ENCODE results near the gene PPT1. TPM values are rescaled to one million over a fixed set of nuclear protein-coding genes. Genes with fewer than 3 reads are reported as not detected.

PPT1 gene
- total RNA-seq, 1 experiment from 2014 or later: 154 TPM

DNA sequence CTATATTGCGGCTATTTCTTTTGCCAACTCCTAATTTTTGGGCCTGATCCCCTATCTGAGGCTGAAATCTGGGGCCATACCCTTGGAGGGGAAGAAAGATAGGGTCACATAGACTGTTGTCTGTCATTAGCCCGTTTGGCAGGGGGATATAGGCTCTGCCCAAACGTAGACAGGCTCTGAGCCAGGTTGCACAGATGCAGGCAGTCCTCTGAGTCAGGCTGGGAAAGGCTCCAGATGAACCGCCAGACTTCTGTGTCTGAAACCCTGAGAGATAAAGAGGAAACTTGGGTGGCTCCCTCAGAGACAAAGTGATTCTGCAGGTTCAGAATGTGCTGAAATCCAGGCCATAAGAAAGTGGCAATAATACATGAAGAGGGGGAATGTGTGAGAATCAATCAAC is 60.5 kb downstream of the PPT1 start:
- Histone ChIP-seq H3F3A (ENCODE audit: insufficient read depth, low read depth) (peaks cover 20% of the 10 kb centered on the region), H3K9me3 (ENCODE audit: insufficient read depth, low read depth) (no peaks in the 10 kb centered on the region), H3K4me1 (replicated peaks; ENCODE audit: insufficient read depth) (peaks cover 13% of the 10 kb centered on the region), H3K4me2 (no peak overlapping the region), H3K27me3 (ENCODE audit: insufficient read depth, low read depth) (no peaks in the 10 kb centered on the region), H4K20me1 (ENCODE audit: insufficient read depth) (no peaks in the 10 kb centered on the region), H3K36me3 (ENCODE audit: low read depth) (no peaks in the 10 kb centered on the region), H3K9me2 (ENCODE audit: insufficient read depth) (no peaks in the 10 kb centered on the region), H2AFZ (no peak overlapping the region), H3K79me2 (ENCODE audit: low read depth) (peaks cover 10% of the 10 kb centered on the region), H3K27ac (no peak overlapping the region), H3K4me3 (no peak overlapping the region)
- ChIA-PET POLR2A (ENCODE audit: unreplicated experiment) (no interaction called here), CTCF (no interaction called here)
- DNase-seq: peak in 1 of 2 experiments; percentile 37
- no peak for TF ChIP-seq EZH2 (IDR thresholded peaks at IDR 0.05; ENCODE audit: low read depth)
- TF ChIP-seq, protein P1, sequence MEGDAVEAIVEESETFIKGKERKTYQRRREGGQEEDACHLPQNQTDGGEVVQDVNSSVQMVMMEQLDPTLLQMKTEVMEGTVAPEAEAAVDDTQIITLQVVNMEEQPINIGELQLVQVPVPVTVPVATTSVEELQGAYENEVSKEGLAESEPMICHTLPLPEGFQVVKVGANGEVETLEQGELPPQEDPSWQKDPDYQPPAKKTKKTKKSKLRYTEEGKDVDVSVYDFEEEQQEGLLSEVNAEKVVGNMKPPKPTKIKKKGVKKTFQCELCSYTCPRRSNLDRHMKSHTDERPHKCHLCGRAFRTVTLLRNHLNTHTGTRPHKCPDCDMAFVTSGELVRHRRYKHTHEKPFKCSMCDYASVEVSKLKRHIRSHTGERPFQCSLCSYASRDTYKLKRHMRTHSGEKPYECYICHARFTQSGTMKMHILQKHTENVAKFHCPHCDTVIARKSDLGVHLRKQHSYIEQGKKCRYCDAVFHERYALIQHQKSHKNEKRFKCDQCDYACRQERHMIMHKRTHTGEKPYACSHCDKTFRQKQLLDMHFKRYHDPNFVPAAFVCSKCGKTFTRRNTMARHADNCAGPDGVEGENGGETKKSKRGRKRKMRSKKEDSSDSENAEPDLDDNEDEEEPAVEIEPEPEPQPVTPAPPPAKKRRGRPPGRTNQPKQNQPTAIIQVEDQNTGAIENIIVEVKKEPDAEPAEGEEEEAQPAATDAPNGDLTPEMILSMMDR (conservative IDR thresholded peaks at IDR 0.05): no peak
- intact Hi-C loops (cut with micrococcal nuclease; ENCODE audit: unreplicated experiment): loop anchor here (10.0 kb wide), 1 partner anchor 432 kb away; no protein-coding TSS in a partner anchor
- BruUV-seq (replicated peaks): no TSS peak

DNA sequence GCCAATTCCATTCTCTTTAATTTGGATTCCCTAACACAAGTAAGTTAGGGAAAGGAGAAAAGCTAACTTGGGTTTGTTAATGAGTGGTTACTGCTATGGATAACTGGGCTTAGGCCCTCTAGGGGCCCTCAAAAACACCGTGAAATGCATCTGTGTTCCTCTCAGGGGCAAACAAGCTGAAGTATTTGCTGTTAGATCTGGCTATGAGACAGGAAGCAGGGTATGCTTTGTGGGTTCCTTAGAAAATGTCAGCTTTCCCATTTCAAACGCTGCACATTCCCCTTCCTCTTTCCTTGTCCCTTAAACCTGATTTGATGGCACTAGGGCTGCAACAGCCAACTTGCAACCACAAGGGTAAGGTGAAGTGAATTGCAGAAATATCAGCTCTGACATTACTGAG is 62.2 kb downstream of the PPT1 start:
- CTCF ChIA-PET: no interaction called here
- H3K4me1 ChIP-seq (replicated peaks; ENCODE audit: insufficient read depth): peaks cover 25% of the 10 kb centered on the region
- no peaks in the 10 kb centered on the region for H3K9me3 ChIP-seq (ENCODE audit: insufficient read depth, low read depth)
- no peaks in the 10 kb centered on the region for H4K20me1 ChIP-seq (ENCODE audit: insufficient read depth)
- DNase-seq: no peak
- POLR2A ChIA-PET (ENCODE audit: unreplicated experiment): interaction anchor here (0.6 kb wide), 1 partner anchor 115 kb away, joined by 3 read pairs; no protein-coding TSS in a partner anchor
- no peaks in the 10 kb centered on the region for H3K79me2 ChIP-seq (ENCODE audit: low read depth)
- no TSS peak for BruUV-seq (replicated peaks)
- no peak overlapping the region for H3K4me3 ChIP-seq
- H3K9me2 ChIP-seq (ENCODE audit: insufficient read depth): no peaks in the 10 kb centered on the region
- H2AFZ ChIP-seq: no peak overlapping the region
- intact Hi-C loops (cut with micrococcal nuclease; ENCODE audit: unreplicated experiment): loop anchor here (5.0 to 10.0 kb wide), 2 partner anchors 133 to 430 kb away; partner anchors contain the start of gene MYCL
- no peaks in the 10 kb centered on the region for H3K27me3 ChIP-seq (ENCODE audit: insufficient read depth, low read depth)
- no peak overlapping the region for H3K27ac ChIP-seq
- H3F3A ChIP-seq (ENCODE audit: insufficient read depth, low read depth): peaks cover 30% of the 10 kb centered on the region
- no peaks in the 10 kb centered on the region for H3K36me3 ChIP-seq (ENCODE audit: low read depth)
- no peak overlapping the region for H3K4me2 ChIP-seq
- TF ChIP-seq, protein P1 (conservative IDR thresholded peaks at IDR 0.05): no peak
- TF ChIP-seq EZH2 (IDR thresholded peaks at IDR 0.05; ENCODE audit: low read depth): no peak

DNA sequence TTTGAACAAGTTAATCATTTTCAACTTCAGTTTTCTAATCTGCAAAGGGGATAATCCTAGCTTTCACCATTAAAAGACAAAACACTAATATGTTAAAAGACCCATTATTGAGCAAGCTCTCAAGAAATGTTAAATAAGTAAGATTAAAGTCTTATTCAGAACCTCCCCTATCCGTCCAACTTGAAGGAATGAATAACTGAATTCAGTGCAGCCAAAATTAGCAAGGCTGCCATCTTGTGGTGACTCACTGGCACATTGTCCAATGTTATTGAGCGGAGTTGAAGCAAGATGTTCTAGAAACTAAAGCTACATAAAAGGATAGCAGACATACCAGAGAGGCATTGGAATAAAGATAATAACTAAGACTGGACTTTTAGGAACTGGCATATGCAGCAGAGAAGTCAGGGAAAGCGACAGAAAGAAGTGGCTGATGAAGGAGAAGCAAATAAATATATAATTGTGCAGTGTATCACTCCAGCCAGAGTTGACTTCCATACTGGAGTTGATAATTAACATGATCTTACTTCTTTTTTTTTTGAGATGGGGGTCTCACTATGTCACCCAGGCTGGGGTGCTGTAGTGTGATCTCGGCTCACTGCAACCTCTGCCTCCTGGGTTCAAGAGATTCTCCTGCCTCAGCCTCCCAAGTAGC is 64.7 kb downstream of the PPT1 start:
- Histone ChIP-seq H3K9me2 (ENCODE audit: insufficient read depth) (no peaks in the 10 kb centered on the region), H3K4me3 (no peak overlapping the region), H2AFZ (no peak overlapping the region), H3K79me2 (ENCODE audit: low read depth) (no peaks in the 10 kb centered on the region), H3K27me3 (ENCODE audit: insufficient read depth, low read depth) (no peaks in the 10 kb centered on the region), H3K4me2 (no peak overlapping the region), H3K36me3 (ENCODE audit: low read depth) (no peaks in the 10 kb centered on the region), H3K9me3 (ENCODE audit: insufficient read depth, low read depth) (no peaks in the 10 kb centered on the region), H3K4me1 (replicated peaks; ENCODE audit: insufficient read depth) (peaks cover 17% of the 10 kb centered on the region), H3K27ac (no peak overlapping the region), H4K20me1 (ENCODE audit: insufficient read depth) (no peaks in the 10 kb centered on the region), H3F3A (ENCODE audit: insufficient read depth, low read depth) (peaks cover 18% of the 10 kb centered on the region; the same call in 1 of the 2 replicates)
- ChIA-PET CTCF (interaction anchor here (0.6 to 4.0 kb wide), 11 partner anchors 17 to 215 kb away, joined by 3 to 33 read pairs (median 5); no protein-coding TSS in a partner anchor), POLR2A (ENCODE audit: unreplicated experiment) (interaction anchor here (0.5 to 0.6 kb wide), 2 partner anchors 8 to 62 kb away, joined by 3 read pairs; partner anchors contain the start of gene CAP1)
- intact Hi-C loops (cut with micrococcal nuclease; ENCODE audit: unreplicated experiment): loop anchor here (1.0 to 10.0 kb wide), 4 partner anchors 113 to 428 kb away; partner anchors contain the start of gene MYCL
- no peak for TF ChIP-seq EZH2 (IDR thresholded peaks at IDR 0.05; ENCODE audit: low read depth)
- TF ChIP-seq, protein P1 (conservative IDR thresholded peaks at IDR 0.05): peak; percentile 73
- DNase-seq: peak in 1 of 2 experiments; percentile 55
- no TSS peak for BruUV-seq (replicated peaks)

All from PC-9 (cell line).